ENCODE data around the gene SEMA4D. TPM values are rescaled to one million over a fixed set of nuclear protein-coding genes. Genes with fewer than 3 reads are reported as not detected.

The SEMA4D gene
- total and polyA plus RNA-seq, 2 of the 13 experiments (the other 11 are each of a cell fraction or from before 2014, with no cell fraction given): 0.13 to 0.16 TPM

GRCh38 chr9:89439571-89439970, 58.3 kb downstream of the SEMA4D start (continued):
- no peak for TF ChIP-seq ZNF580 (CRISPR knock-in tag; IDR thresholded peaks at IDR 0.05; ENCODE audit: borderline replicate concordance, low read depth)

GRCh38 chr9:89438194-89438593, 59.7 kb downstream of the SEMA4D start:
- in situ Hi-C loops (cut with HindIII; ENCODE audit: extremely low pct_ligation_motif_present, low pct_unique_long_range_greater_than_20kb) (no loop called here), intact Hi-C loops (cut with micrococcal nuclease; ENCODE audit: unreplicated experiment) (no loop called here)
- peaks cover 0 to 14% of the 10 kb centered on the region in 2 experiments; a peak in 2 of 5 replicates for H3K27me3 ChIP-seq (ENCODE audit: control insufficient read depth in 1 of 2, insufficient read depth in 2 of 2, low read length in 2 of 2)
- ChIA-PET POLR2A (no interaction called here), CTCF (ENCODE audit: low intra/inter-chr PET ratio, low total read pairs) (no interaction called here)
- H3K9ac ChIP-seq (ENCODE audit: insufficient read depth, low read depth, low read length): no peak overlapping the region
- ATAC-seq: no peak
- no peak overlapping the region for H3K4me2 ChIP-seq (ENCODE audit: low read depth, low read length)
- H3K36me3 ChIP-seq (replicated peaks in 1 of 2; ENCODE audit: control insufficient read depth in 1 of 2, insufficient read depth in 2 of 2, low read length in 2 of 2): no peaks in the 10 kb centered on the region
- FAIRE-seq: no peak
- no peak overlapping the region for H3K27ac ChIP-seq (ENCODE audit: extremely low read length, insufficient read depth, low read length)
- TF ChIP-seq CREBL2 (CRISPR knock-in tag; IDR thresholded peaks at IDR 0.05; ENCODE audit: borderline replicate concordance): no peak
- TF ChIP-seq MTERF4 (CRISPR knock-in tag; IDR thresholded peaks at IDR 0.05): no peak
- no peak for TF ChIP-seq GFI1 (CRISPR knock-in tag; IDR thresholded peaks at IDR 0.05; ENCODE audit: borderline replicate concordance)
- TF ChIP-seq GTF3A (CRISPR knock-in tag; conservative IDR thresholded peaks at IDR 0.05): no peak
- TF ChIP-seq REXO4 (CRISPR knock-in tag; IDR thresholded peaks at IDR 0.05; ENCODE audit: borderline replicate concordance): no peak
- TF ChIP-seq RBM22 (optimal IDR thresholded peaks at IDR 0.05; ENCODE audit: low read length): no peak
- TF ChIP-seq TFDP2 (CRISPR knock-in tag; IDR thresholded peaks at IDR 0.05): no peak
- no peak for TF ChIP-seq KDM2A (CRISPR knock-in tag; IDR thresholded peaks at IDR 0.05; ENCODE audit: borderline replicate concordance, low read depth)
- no peak for TF ChIP-seq KAT2B (IDR thresholded peaks at IDR 0.05; ENCODE audit: borderline replicate concordance, low read depth, low read length)
- TF ChIP-seq ARNT (IDR thresholded peaks at IDR 0.05): no peak
- no peak for TF ChIP-seq ZFP41 (CRISPR knock-in tag; IDR thresholded peaks at IDR 0.05; ENCODE audit: borderline replicate concordance)
- no peak for TF ChIP-seq ZNF777 (CRISPR knock-in tag; IDR thresholded peaks at IDR 0.05)
- no peak for DNase-seq (ENCODE audit: low spot score)
- H3K4me3 ChIP-seq (replicated peaks in 1 of 3; ENCODE audit: insufficient read depth in 1 of 3, low read depth in 2 of 3, low read length in 3 of 3): no peak overlapping the region
- H3K4me1 ChIP-seq (ENCODE audit: insufficient read depth, low read length): no peaks in the 10 kb centered on the region
- no peaks in the 10 kb centered on the region for H4K20me1 ChIP-seq (ENCODE audit: insufficient read depth, low read length)
- H3K9me3 ChIP-seq (ENCODE audit: low read length): no peaks in the 10 kb centered on the region
- WGBS (ENCODE audit: low lambda C conversion rate): 41% methylated on average over 3 of the region's 7 CpGs
- no TSS peak for BruUV-seq (replicated peaks)
- no peaks in the 10 kb centered on the region for H3K79me2 ChIP-seq (ENCODE audit: insufficient read depth, low read length)
- H2AFZ ChIP-seq (ENCODE audit: low read length): no peak overlapping the region
